GM08714 (cell line): Measurements from ENCODE around the gene DNER.
"Not testable (repeated sequence)": the region's sequence is repeated elsewhere in the genome, so short reads cannot be mapped to it uniquely, and the experiment has no call there.

ENCODE experiments used
- H3K4me3 ChIP-seq: fragments of 200-500 bp; sonication (Bioruptor generic); 2 replicates; pipeline ENCODE4 v1.5.1; 2014; ENCODE audit warnings: mild to moderate bottlenecking, low read length, inconsistent platforms
- ZNF274 ChIP-seq: IDR thresholded peaks from 2 replicates; pipeline ENCODE4 v1.6.1; 2012; ENCODE audit warnings: mild to moderate bottlenecking, low read depth, low read length

Gene DNER

GRCh38 chr2:229714080-229714735 lies at the start of gene DNER:
TSS of gene DNER (minus strand) at chr2:229714555. CDS start at chr2:229714423, 132 bp downstream.
- no peak for TF ChIP-seq ZNF274
- peak within 1 kb of the TSS; percentile 53; the same call in 1 of the 2 replicates for H3K4me3 ChIP-seq

- TF ChIP-seq ZNF274: no peak
- H3K4me3 ChIP-seq: no peak overlapping the region
Measured at GRCh38 chr2:229761663-229762062, 47.3 kb upstream of the DNER start.

- not testable (repeated sequence) for H3K4me3 ChIP-seq
Measured at GRCh38 chr2:229757462-229757861, 43.1 kb upstream of the DNER start.

- TF ChIP-seq ZNF274: no peak
- H3K4me3 ChIP-seq: no peak overlapping the region
Measured at GRCh38 chr2:229752970-229753729, 38.8 kb upstream of the DNER start.

GRCh38 chr2:229749779-229750178 lies 35.4 kb upstream of the DNER start:
- no peak overlapping the region for H3K4me3 ChIP-seq
- no peak for TF ChIP-seq ZNF274

GRCh38 chr2:229748950-229749349 lies 34.6 kb upstream of the DNER start:
- TF ChIP-seq ZNF274: no peak

GRCh38 chr2:229742691-229743090 lies 28.3 kb upstream of the DNER start:
- not testable (repeated sequence) for H3K4me3 ChIP-seq

More at GRCh38 chr2:229748950-229749349, 34.6 kb upstream of the DNER start:
- H3K4me3 ChIP-seq: no peak overlapping the region

- no peak overlapping the region for H3K4me3 ChIP-seq
- TF ChIP-seq ZNF274: no peak
Measured at GRCh38 chr2:229740279-229740678, 25.9 kb upstream of the DNER start.

GRCh38 chr2:229738024-229738625 lies 23.8 kb upstream of the DNER start:
- no peak for TF ChIP-seq ZNF274

GRCh38 chr2:229734410-229734809 lies 20.1 kb upstream of the DNER start:
- H3K4me3 ChIP-seq: no peak overlapping the region
- no peak for TF ChIP-seq ZNF274

More at GRCh38 chr2:229738024-229738625, 23.8 kb upstream of the DNER start:
- no peak overlapping the region for H3K4me3 ChIP-seq

- no peak overlapping the region for H3K4me3 ChIP-seq
- no peak for TF ChIP-seq ZNF274
Measured at GRCh38 chr2:229733611-229734245, 19.4 kb upstream of the DNER start.

GRCh38 chr2:229732897-229733296 lies 18.5 kb upstream of the DNER start:
- TF ChIP-seq ZNF274: no peak
- H3K4me3 ChIP-seq: no peak overlapping the region

GRCh38 chr2:229731916-229732315 lies 17.6 kb upstream of the DNER start:
- no peak overlapping the region for H3K4me3 ChIP-seq
- TF ChIP-seq ZNF274: no peak

GRCh38 chr2:229731363-229731762 lies 17.0 kb upstream of the DNER start:
- no peak for TF ChIP-seq ZNF274
- H3K4me3 ChIP-seq: no peak overlapping the region
